ENCODE results near the gene CYS1. TPM values are rescaled to one million over a fixed set of nuclear protein-coding genes. Genes with fewer than 3 reads are reported as not detected.

Gene CYS1
- total and polyA plus RNA-seq, 2 of the 13 experiments (the other 11 are each of a cell fraction or from before 2014, with no cell fraction given), result 0.04 TPM; not detected in 1

- no peak for TF ChIP-seq SUZ12 (IDR thresholded peaks at IDR 0.05; ENCODE audit: low read depth, low read length)
- no peak for TF ChIP-seq PLRG1 (conservative IDR thresholded peaks at IDR 0.05)
- TF ChIP-seq XBP1 (CRISPR knock-in tag; IDR thresholded peaks at IDR 0.05), result no peak
- 0 out of 2 replicates have a peak, but pooled peaks have one; percentile 83 for TF ChIP-seq PREB (CRISPR knock-in tag; IDR thresholded peaks at IDR 0.05)
- TF ChIP-seq ZNF781 (CRISPR knock-in tag; IDR thresholded peaks at IDR 0.05; ENCODE audit: borderline replicate concordance, not compliant biosample characterization), result peak; percentile 9
- TF ChIP-seq SMARCC2 (IDR thresholded peaks at IDR 0.05), result no peak
- peak; percentile 87; the same call in 1 of the 2 replicates for TF ChIP-seq ZFAT (CRISPR knock-in tag; conservative IDR thresholded peaks at IDR 0.05)
- TF ChIP-seq PPARG (CRISPR knock-in tag; conservative IDR thresholded peaks at IDR 0.05), result peak; percentile 98
- TF ChIP-seq, protein P1, sequence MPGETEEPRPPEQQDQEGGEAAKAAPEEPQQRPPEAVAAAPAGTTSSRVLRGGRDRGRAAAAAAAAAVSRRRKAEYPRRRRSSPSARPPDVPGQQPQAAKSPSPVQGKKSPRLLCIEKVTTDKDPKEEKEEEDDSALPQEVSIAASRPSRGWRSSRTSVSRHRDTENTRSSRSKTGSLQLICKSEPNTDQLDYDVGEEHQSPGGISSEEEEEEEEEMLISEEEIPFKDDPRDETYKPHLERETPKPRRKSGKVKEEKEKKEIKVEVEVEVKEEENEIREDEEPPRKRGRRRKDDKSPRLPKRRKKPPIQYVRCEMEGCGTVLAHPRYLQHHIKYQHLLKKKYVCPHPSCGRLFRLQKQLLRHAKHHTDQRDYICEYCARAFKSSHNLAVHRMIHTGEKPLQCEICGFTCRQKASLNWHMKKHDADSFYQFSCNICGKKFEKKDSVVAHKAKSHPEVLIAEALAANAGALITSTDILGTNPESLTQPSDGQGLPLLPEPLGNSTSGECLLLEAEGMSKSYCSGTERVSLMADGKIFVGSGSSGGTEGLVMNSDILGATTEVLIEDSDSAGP (CRISPR knock-in tag; IDR thresholded peaks at IDR 0.05; ENCODE audit: borderline replicate concordance), result peak; percentile 32; the same call in 1 of the 2 replicates
- no peak for TF ChIP-seq SRSF4 (IDR thresholded peaks at IDR 0.05; ENCODE audit: low read depth, low read length, poor library complexity, severe bottlenecking)
- peak; percentile 93 for TF ChIP-seq ZSCAN21 (CRISPR knock-in tag; IDR thresholded peaks at IDR 0.05; ENCODE audit: borderline replicate concordance)
- TF ChIP-seq ZNF772 (CRISPR knock-in tag; IDR thresholded peaks at IDR 0.05), result peak; percentile 97; the same call in 1 of the 2 replicates
- no peak for TF ChIP-seq KIAA2018 (CRISPR knock-in tag; IDR thresholded peaks at IDR 0.05; ENCODE audit: borderline replicate concordance)
- no peak for TF ChIP-seq PHB2 (IDR thresholded peaks at IDR 0.05; ENCODE audit: partially characterized antibody)
- peak; percentile 99 for TF ChIP-seq ZMAT3 (CRISPR knock-in tag; conservative IDR thresholded peaks at IDR 0.05)
- peak; percentile 95; the same call in 1 of the 2 replicates for TF ChIP-seq HES4 (CRISPR knock-in tag; IDR thresholded peaks at IDR 0.05; ENCODE audit: borderline replicate concordance)
- TF ChIP-seq TFAP4 (IDR thresholded peaks at IDR 0.05; ENCODE audit: borderline replicate concordance, low read depth), result no peak
- no peak for TF ChIP-seq ZBTB8A (CRISPR knock-in tag; IDR thresholded peaks at IDR 0.05; ENCODE audit: borderline replicate concordance, low read depth)
These were observed 36.8 kb downstream of the CYS1 start, which contains the start of gene KLF11 (continued) for GRCh38 chr2:10043256-10043905.

All from HepG2 (cell line).